Measurements from ENCODE around the gene FSD1.
"Not testable (repeated sequence)": the region's sequence is repeated elsewhere in the genome, so short reads cannot be mapped to it uniquely, and the experiment has no call there.

Gene FSD1

DNA sequence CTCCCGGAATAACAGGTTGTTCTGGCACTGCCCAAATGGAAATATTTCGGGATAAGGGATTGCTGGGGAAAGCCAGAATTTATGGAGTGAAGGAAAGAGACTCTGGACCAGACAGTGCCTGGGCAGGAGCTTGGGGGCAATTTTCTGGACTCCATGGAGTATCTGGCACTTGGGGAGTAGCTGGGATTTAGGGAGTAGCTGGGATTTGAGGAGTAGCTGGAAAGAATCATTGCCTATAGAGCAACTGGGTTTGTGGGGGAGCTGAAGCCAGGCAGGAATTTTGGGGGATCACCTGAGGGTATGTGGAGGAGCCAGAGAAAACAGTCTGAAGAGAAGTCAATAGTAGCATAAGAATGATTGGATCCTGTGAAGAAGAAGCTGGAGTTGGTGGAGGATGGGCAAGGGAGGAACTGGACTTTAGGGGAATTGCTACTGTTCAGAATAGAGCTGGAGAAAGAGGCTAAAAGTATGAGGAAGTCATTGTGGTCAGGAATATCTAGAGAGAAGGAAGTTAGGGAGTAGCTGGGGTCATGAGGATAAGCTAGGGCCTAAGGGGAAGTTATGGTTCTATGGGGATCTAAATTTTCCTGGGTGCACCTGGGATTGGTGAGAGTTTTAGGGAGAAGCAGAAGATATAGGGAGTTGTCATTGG is 14.8 kb downstream of the FSD1 start:
- DNase-seq (ENCODE audit: low spot score): no peak

DNA sequence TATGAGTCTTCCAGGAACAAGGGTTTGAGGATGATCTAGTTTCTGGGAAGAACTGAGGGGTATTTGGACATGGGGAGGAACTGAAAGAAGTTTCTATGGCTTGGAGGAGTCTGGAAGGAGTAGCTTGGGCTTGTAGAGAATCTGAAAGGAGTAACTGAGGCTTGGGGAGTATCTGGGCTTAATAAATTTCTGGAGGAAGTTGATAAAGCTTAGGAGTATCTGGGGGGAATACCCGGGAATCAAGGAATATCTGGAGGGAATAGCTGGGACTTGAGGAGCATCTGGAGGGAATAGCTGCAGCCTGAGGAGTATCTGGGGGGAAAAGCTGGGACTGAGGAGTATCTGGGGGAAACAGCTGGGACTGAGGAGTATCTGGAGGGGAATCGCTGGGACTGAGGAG is 16.0 kb downstream of the FSD1 start:
- no peak for DNase-seq (ENCODE audit: low spot score)

DNA sequence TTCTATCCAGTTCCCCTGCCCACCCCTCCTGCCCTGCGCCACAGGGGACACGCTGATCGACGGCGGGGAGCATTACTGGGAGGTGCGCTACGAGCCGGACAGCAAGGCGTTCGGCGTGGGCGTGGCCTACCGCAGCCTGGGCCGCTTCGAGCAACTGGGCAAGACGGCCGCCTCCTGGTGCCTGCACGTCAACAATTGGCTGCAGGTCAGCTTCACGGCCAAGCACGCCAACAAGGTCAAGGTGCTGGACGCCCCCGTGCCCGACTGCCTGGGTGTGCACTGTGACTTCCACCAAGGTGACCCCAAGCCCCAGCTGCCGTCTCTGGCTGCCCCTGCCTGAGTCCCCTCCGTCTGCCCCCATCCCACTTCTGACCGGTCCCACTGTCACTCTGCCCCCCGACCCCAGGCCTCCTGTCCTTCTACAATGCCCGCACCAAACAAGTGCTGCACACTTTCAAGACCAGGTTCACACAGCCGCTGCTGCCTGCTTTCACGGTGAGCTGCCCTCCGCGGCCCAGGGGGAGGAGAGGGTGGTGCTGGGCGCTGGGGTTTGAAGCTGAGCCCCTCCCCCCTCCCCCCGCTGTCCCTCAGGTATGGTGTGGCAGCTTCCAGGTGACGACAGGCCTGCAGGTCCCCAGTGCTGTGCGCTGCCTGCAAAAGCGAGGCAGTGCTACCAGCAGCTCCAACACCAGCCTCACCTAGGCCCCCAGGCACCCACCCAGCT is 18.7 kb downstream of the FSD1 start:
- no peak for DNase-seq (ENCODE audit: low spot score)

DNA sequence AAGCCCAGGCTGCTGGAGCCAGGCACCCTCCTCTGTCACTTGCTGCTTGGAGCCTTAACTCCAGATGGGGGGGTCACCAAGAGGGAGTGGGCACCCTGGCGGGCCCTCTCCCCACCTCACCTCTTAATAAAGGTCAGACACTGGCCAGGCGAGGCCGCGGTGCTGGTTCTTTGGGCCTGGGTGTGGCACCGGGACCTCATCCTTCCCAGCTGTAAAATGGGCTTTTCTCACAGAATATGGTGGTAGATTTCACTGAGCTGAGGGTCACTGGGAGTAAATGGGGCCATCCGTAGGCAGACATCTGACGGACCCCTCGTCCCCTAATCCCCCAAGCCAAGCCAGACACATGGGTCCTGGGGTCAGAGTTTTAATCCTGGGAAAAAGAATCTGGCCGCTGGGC is 19.3 kb downstream of the FSD1 start:
- no peak for DNase-seq (ENCODE audit: low spot score)

DNA sequence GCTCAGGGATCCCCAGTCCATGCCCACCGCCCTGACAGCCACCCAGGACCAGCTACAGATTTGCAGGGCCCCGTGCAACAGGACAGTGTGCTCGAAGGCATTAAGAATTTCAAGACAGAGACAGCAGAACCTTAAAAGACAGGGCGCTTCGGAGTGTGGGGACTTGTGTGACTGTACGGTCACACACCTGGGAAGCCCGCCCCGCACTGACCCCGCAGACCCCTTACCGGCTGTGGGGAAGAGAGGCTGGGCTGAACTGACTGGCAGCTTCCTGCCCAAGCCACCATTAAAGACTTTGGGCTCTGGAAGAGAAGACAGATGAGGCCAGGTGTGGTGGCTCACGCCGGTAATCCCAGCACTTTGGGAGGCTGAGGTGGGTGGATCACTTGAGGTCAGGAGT is 19.8 kb downstream of the FSD1 start:
- DNase-seq (ENCODE audit: low spot score): no peak

DNA sequence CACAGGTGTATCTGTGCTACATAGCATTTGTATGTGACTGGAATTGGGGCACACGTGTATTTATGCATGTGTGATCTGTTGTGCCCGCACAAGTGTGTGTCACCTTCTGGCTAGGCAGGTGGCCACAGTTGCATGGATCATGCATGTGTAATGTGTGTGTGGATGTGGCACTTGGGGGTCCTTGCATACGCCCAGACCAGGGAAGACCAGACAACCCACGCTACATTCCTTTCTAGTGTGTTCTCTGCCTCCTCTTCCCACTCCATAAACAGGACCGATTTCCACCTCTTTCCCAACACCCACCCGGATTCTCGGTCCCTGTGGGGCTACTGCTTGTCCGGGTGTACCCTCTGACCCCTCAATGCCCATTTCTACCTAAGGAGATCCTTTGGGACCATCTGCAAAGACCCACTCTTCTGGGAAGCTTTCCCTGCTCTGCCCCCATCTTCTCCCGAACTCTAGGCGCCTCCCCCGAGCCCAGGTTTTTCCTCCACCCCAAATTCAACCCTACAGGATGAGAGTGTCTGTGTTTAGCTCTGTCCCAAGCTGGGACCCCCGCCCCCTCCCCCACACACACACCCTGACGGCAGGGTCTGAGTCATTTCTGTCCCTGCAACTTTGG is 21.9 kb downstream of the FSD1 start:
- DNase-seq (ENCODE audit: low spot score): no peak

DNA sequence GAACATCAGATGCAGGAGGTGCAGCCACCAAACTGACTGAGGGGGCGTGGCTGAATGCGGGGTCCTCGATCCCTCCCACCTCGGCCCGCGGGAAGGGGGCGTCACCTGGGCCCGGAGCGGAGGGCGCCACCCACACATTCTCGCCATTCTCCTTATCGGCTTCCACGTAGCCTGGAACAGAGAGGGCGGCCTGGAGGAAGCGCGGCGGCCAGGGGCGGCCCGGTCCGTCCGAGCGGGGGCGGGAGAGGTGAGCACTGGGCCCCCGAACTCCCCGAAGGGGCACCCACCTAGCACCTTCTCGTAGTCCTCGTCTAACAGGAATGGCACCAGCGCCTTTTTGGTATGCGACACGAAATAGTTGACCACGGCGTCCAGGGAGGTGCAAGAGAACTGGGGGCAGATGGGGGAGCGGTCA is 22.4 kb downstream of the FSD1 start:
- no peak for DNase-seq (ENCODE audit: low spot score)

DNA sequence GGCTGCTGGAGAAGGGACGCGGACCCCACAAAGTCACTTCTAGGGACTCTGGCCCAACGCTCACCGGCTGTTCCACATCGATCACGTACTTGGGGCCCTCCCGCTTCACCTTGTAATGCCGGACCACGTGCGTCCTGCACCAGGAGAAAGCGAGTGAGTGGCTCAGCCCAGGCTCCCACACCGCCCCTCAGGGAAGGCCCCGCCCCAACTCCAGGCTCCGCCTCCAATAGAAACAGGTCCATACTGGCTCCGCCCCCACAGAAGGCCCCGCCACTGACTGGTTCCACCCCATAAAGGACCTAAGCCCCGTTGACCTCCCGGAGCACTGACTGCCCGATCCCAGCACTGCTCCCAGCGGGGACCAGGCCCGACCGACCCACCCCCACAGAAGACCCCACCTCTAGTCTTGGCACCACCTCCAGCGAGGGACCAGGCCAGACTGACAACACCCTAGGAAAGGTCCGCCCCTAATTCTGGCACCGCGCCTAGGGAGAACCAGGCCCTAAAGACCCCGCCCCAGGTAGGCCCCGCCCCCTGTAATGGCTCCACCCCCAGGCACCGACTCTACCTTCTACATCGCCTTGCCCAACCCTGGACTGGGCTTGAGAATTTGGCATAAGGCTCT is 23.0 kb downstream of the FSD1 start:
- peak; percentile 72 for DNase-seq (ENCODE audit: low spot score)

DNA sequence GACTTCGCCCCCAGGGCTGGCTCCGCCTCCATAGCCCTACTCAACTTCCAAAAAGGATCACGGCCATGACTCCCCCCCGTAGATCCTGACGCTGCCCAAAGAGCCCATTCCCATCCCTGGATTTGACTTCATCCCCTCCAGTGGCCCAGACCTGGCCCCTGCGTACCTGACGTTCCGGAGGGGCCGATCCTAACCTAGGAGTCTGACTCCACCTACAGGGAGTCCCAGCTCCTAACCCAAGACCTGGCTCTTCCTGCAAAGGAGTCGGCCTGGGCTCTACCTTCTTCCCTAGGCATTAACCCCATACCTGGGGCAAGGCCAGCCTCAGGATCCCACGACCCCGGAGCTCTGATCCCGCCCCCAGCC is 23.5 kb downstream of the FSD1 start:
- no peak for DNase-seq (ENCODE audit: low spot score)

DNA sequence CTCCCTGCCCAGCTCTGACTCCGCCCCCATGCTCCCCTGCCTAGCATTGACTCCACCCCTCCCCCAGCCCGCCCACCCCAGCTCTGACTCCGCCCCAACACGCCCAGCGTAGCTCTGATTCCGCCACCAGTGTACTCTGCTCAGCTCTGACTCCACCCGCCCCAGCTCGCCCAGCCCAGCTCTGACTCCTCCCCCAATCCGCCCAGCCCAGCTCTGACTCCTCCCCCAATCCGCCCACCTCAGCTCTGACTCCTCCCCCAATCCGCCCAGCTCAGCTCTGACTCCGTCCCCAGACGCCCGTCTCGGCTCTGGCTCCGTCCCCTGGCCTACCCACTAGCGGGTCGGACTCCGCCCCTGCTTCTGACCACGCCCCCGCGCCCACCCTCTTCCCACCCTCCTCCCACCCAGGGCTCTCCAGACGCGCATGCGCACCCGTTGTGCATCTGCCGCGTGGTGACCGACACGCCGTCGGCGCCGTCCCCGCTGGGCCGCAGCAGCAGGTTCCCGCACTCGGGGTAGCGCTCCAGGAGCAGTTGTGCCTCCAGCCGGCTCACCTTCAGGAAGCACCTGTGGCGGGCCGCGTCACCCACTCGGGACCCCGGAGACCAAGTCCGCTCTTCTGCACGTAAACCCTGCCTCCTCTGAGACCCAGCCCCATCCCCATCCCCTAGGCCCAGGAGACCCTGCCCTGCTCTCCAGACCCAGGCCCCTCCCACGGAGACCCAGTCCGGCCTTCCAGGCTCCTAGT is 24.0 kb downstream of the FSD1 start:
- peak; percentile 98 for DNase-seq (ENCODE audit: low spot score)

DNA sequence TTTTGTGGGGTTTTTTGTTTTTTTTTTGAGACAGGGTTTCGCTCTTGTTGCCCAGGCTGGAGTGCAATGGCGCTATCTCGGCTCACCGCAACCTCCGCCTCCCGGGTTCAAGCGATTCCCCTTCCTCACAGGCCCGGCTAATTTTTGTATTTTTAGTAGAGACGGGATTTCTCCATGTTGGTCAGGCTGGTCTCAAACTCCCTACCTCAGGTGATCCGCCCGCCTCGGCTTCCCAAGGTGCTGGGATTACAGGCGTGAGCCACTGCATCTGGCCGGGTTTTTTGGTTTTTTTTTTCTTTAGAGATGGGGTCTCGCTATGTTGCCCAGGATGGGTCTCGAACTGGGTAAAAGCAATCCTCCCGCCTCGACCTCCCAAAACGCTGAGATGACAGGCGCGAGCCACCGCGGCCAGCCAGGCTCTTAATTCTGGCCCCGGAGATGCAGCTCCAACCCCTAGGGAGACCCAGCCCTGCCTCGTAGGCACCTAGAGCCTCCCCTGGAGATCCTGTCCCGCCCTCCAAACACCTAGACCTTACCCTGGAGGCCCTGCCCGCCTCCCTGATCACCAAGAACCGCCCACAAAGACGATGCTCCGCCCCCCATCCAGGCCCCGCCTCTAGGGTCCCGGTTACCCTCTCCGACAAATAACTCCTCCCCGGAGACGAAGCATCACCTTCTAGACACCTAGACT is 24.7 kb downstream of the FSD1 start:
- DNase-seq (ENCODE audit: low spot score): not testable (repeated sequence)

DNA sequence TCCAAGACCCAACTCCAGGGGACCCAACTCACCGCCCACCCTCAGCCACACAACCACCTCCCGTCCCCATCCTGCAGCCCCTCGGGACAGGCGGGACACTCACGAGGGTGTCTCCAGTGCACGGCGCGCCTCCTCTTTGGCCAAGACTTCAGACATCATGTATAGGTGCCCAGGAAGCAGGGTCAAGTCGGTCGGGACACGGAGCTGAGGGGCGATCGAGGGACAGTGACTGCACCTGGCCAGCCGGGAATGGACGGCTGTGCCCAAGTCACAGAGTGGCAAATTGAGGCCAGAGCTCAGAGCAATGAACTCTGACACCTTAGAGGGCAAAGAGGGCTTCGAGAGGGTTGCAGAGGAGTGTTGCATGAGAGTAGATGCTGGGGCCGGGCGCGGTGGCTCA is 25.5 kb downstream of the FSD1 start:
- no peak for DNase-seq (ENCODE audit: low spot score)

DNA sequence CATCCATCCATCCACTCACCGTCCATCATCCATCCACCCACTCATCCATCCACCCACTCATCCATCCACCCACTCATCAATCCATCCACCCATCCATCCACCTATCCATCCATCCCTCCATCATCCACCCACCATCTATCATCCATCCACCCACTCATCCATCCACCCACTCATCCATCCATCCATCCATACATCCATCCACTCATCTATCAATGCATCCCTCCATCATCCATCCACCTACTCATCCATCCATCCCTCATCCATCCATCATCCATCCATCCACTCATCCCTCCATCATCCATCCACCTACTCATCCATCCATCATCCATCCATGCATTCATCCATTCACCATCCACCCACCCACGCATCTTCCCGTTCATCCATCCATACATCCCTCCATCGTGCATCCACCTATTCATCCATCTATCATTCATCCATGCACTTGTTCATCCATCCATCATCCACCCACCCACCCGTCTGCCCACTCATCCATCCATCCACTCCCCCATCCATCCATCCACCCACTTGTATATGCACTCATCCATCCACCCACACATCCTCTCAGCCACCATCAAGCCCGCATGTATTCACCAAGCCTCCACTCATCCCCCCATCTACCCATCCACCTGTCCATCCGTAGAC is 30.7 kb downstream of the FSD1 start:
- no peak for DNase-seq (ENCODE audit: low spot score)

DNA sequence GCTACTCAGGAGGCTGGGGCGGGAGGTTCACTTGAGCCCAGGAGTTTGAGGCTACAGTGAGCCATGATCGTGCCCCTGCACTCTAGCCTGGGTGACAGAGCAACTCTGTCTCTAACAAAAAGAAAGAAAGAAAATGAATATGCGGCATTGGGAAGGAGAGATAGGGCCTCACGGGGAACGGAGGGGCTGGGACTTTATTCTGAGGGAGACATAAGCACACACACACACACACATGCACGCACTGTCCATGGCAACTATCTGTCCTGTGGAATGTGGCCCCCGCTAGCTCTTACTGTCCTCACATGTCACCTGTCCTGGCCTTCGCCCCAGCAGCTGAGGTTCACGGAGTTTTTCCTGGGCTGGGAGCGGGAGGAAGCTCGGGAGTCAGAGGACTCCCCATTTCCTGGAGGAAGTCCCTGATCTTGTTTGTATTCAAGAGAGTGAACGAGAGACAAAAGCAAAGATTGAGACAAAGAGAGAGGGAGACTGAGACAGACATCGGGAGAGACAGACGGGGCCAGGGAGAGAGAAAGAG is 33.6 kb downstream of the FSD1 start:
- DNase-seq (ENCODE audit: low spot score): no peak

DNA sequence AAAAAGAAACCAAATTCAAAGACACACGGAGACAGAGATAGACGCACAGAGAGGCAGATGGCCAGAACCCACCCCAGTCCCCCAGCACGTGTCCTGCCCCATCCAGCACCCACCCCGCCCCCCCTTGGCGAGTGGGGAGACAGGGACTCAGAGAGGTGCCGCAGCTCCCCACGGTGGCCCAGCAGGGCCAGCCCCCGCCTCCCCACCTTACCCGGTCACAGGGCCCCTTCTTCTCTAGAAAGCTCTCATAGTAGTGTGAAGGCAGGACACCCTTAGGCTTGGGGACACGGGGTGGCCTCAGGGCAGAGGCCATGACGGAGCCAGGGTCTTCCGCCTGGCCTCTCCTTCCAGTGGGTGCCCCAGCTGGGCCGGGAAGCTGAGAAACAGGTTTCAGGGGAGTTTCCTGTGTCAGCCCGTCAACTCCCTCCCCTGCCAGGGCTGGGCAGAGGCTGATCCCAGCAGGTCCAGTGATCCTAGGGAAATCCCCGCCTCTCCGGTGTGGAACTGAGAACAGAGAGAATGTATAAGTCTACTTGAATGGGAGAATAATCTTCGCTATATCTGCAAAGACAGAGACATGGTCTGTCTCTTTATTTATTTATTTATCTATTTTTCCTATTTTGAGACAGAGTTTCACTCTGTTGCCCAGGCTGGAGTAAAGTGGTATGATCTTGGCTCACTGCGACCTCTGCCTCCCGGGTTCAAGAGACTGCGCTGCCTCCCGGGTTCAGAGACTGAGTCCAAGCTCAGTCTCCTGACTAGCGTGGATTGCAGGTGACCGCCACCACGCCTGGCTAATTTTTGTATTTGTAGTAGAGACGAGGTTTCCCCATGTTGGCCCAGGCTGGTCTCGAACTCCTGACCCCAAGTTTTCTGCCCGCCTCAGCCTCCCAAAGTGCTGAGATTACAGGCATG is 34.3 kb downstream of the FSD1 start, which contains the start of gene STAP2:
Gene STAP2 (minus strand): TSS at position 387 of the 915 bp plus-strand sequence. CDS start 74 bp downstream, at position 313.
- DNase-seq (ENCODE audit: low spot score): no peak

DNA sequence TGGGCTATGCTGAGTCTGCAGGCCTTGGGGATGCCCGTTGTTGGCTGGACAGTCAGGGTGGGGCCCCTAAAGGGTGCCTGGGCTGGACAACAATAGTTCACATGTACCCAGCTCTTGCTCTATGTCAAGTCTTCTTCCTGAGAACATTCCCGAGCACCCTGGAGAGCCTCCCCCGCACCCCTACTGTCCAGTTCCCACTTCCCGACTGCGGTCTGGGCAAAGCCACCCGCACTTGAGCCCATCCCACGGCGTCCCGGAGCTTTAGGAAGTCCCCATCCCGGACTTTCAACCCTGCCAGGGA is 37.9 kb downstream of the FSD1 start:
- DNase-seq (ENCODE audit: low spot score): no peak

DNA sequence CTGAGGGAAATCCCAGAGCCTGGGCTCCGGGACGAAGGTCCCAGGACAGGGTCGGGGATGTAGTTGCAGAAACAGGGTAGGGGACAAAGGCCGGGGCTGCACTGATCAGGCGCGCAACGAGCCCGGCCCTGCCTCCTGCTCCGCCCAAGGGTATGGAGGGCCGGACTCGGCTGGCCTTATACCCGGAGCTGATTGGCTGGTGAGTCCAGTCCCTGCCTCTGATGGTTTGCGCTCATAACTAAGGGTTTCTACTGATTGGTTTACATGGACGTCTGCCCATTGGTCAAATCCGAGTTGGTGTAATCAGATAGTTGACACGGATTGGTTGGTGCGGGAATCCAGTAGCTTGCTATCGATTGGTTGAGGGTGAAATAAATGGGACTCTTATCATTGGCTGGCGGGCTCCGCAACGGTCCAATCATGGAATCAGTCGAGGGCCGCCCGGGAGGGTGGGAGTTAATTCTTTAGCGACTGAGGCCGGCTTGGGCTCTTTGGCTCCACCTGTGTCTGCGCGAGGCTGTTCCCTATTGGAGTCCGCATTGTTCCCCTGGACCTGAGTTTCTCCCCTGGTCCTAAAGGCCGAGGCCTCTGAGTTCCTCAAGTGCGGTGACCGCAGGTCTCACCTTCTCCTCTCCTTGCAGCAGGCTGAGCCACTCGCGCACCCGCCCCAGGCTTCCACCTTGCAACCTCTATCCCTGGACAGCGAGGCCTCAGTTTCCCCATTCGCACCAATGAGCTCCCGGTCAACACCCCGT is 38.4 kb downstream of the FSD1 start:
- peak; percentile 100 for DNase-seq (ENCODE audit: low spot score)

DNA sequence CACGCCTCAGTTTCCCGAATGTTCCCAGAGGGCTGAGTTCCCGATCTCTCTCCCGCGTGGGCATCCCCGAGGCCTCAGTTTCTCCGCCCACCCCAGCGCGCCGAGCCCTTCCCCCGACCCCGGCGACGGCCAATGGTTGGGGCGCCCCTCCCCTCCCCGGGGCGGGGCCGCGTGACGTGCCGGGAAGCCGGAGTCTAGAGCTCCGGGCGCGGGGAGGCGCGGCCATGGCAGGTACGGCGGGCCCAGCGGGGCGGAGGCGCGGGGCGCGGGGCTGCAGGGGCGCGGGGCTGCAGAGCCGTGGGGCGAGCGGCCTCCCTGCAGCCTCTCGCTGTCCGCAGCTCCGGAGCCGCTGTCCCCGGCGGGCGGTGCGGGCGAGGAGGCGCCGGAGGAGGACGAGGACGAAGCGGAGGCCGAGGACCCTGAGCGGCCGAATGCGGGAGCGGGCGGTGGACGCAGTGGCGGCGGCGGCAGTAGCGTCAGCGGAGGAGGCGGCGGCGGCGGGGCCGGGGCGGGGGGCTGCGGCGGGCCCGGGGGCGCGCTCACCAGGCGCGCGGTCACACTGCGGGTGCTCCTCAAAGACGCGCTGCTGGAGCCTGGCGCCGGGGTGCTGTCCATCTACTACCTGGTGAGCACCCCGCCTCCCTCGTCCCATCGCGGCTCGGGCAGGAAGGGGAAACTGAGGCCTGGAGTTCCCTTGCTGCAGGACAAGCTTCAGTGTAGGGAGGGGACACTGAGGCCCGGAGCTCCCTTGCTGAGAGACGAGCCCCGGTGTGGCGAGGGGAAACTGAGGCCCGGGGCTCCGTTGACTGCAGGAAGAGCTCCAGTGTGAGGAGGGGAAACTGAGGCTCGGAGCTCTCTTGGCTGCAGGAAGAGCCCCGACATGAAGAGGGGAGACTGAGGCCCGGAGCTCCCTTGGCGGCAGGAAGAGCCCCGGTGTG is 39.2 kb downstream of the FSD1 start, which contains the start of gene MPND:
Gene MPND (plus strand): TSS at position 193 of the 938 bp plus-strand sequence. CDS start 32 bp downstream, at position 225.
- DNase-seq (ENCODE audit: low spot score): peak; percentile 95
